Neural cell (in vitro differentiated cells): Measurements from ENCODE around the gene LDHAL6B. TPM values are rescaled to one million over a fixed set of nuclear protein-coding genes. Genes with fewer than 3 reads are reported as not detected.

Source experiments
- H2AFZ ChIP-seq: fragments of 200-600, 300-800 bp; sonication (generic), shearing (Covaris generic); 2 replicates; pipeline ENCODE4 v1.6.0; 2014; ENCODE audit warnings: low read depth, mild to moderate bottlenecking, antibody characterized with exemption, low read length, moderate library complexity
- H3F3A ChIP-seq: fragments of 200-600 bp; shearing (Covaris generic); 2 replicates; pipeline ENCODE4 v1.6.1; 2016; ENCODE audit warnings: mild to moderate bottlenecking, moderate library complexity, mixed read lengths, antibody characterized with exemption, low read length; ENCODE audit not compliant: insufficient read depth, poor library complexity, severe bottlenecking
- H3K27ac ChIP-seq: fragments of 200-600, 300-800 bp; sonication (generic), shearing (Covaris generic); 2 replicates; pipeline ENCODE4 v1.5.1; 2014; ENCODE audit warnings: mild to moderate bottlenecking, low read length, moderate library complexity
- H3K27me3 ChIP-seq: fragments of 300-800, 200-600 bp; sonication (generic), shearing (Covaris generic); 2 replicates; pipeline ENCODE4 v1.6.0; 2014; ENCODE audit warnings: mild to moderate bottlenecking, low read depth, low read length, moderate library complexity; ENCODE audit not compliant: insufficient read depth
- H3K36me3 ChIP-seq: fragments of 300-800, 200-600 bp; sonication (generic), shearing (Covaris generic); 2 replicates; pipeline ENCODE4 v1.5.1; 2014; ENCODE audit warnings: mild to moderate bottlenecking, antibody characterized with exemption, low read length, moderate library complexity; ENCODE audit not compliant: insufficient read depth
- H3K4me2 ChIP-seq: fragments of 300-800, 200-600 bp; sonication (generic), shearing (Covaris generic); 2 replicates; pipeline ENCODE4 v1.6.0; 2014; ENCODE audit warnings: mild to moderate bottlenecking, low read length
- H3K4me3 ChIP-seq: fragments of 300-800, 200-600 bp; sonication (generic), shearing (Covaris generic); 2 replicates; pipeline ENCODE4 v1.5.1; 2014; ENCODE audit warnings: mild to moderate bottlenecking, low read length, moderate library complexity
- H3K79me2 ChIP-seq: fragments of 200-600 bp; shearing (Covaris generic); replicated peaks from 2 replicates; pipeline ENCODE4 v1.6.0; 2014; ENCODE audit warnings: mild to moderate bottlenecking, low read length, moderate library complexity; ENCODE audit not compliant: insufficient read depth
- H3K9ac ChIP-seq: fragments of 300-800, 200-600 bp; sonication (generic), shearing (Covaris generic); 2 replicates; pipeline ENCODE4 v1.6.1; 2016; ENCODE audit warnings: mild to moderate bottlenecking, low read length, mixed read lengths
- H3K9me2 ChIP-seq: fragments of 200-600 bp; shearing (Covaris generic); 2 replicates; pipeline ENCODE4 v1.6.1; 2016; ENCODE audit warnings: mild to moderate bottlenecking, low read length, mixed read lengths; ENCODE audit not compliant: insufficient read depth
- H3K9me3 ChIP-seq: fragments of 200-600, 300-800 bp; sonication (generic), shearing (Covaris generic); 2 replicates; pipeline ENCODE4 v1.6.1; 2016; ENCODE audit warnings: mild to moderate bottlenecking, mixed run types, low read length, moderate library complexity, mixed read lengths
- H4K20me1 ChIP-seq: fragments of 200-600 bp; shearing (Covaris generic); 2 replicates; pipeline ENCODE4 v1.6.1; 2016; ENCODE audit warnings: mild to moderate bottlenecking, mixed run types; ENCODE audit not compliant: insufficient read depth
- CTCF ChIP-seq: fragments of 450-650 bp; IDR thresholded peaks from 2 replicates; pipeline ENCODE4 v1.5.1; 2014; ENCODE audit warnings: antibody characterized with exemption, mild to moderate bottlenecking, moderate library complexity; ENCODE audit not compliant: poor library complexity, severe bottlenecking
- EP300 ChIP-seq: fragments of 450-650 bp; conservative IDR thresholded peaks from 2 replicates; pipeline ENCODE4 v1.6.1; 2014; ENCODE audit warnings: antibody characterized with exemption, mild to moderate bottlenecking, moderate library complexity; ENCODE audit not compliant: poor library complexity, severe bottlenecking
- EZH2 ChIP-seq: fragments of 200-600, 300-800 bp; shearing (Covaris generic), sonication (generic); IDR thresholded peaks from 2 replicates; pipeline ENCODE4 v1.6.1; 2014; ENCODE audit warnings: antibody characterized with exemption, low read length, borderline replicate concordance, mild to moderate bottlenecking; ENCODE audit not compliant: insufficient read depth, poor library complexity, severe bottlenecking
- MXI1 ChIP-seq: fragments of 450-650 bp; conservative IDR thresholded peaks from 2 replicates; pipeline ENCODE4 v1.6.1; 2014; ENCODE audit warnings: antibody characterized with exemption, mild to moderate bottlenecking; ENCODE audit not compliant: poor library complexity, severe bottlenecking
- POLR2AphosphoS5 ChIP-seq: IDR thresholded peaks from 2 replicates; pipeline ENCODE4 v1.6.1; 2012
- RAD21 ChIP-seq: fragments of 450-650 bp; conservative IDR thresholded peaks from 2 replicates; pipeline ENCODE4 v1.6.1; 2014; ENCODE audit warnings: antibody characterized with exemption, mild to moderate bottlenecking, moderate library complexity
- REST ChIP-seq: IDR thresholded peaks from 2 replicates; pipeline ENCODE4 v1.6.1; 2012; ENCODE audit warnings: borderline replicate concordance
- SMC3 ChIP-seq: fragments of 450-650 bp; conservative IDR thresholded peaks from 2 replicates; pipeline ENCODE4 v1.6.1; 2014; ENCODE audit warnings: antibody characterized with exemption, mild to moderate bottlenecking, moderate library complexity; ENCODE audit not compliant: poor library complexity
- TAF1 ChIP-seq: IDR thresholded peaks from 2 replicates; pipeline ENCODE4 v1.6.1; 2012; ENCODE audit warnings: low read depth
- polyA plus RNA-seq: library from polyadenylated mRNA; depleted of rRNA; stranded (reverse); fragments of >200 nt; gene quantifications from 2 replicates; pipeline ENCODE4 v1.2.3, GENCODE V29; 2014

LDHAL6B gene
- polyA plus RNA-seq, 1 donor from 2014 or later: not detected

DNA sequence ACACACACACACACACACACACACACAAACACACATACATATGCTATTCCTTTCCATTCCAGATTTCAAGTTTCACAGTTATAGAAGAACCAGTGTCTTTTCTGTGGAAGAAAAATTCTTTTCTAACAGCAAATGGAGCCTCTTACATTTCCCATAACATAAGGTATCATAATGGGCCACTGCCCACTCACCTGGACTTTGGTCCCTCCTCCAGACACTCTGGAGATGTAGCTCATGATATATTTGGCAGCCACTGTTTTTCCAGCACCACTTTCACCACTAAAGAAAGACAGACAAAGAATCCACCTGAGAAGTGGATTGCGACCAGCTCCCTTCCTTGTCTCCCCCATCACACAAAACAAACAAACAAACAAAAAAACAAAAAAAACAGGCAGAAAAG is 29.8 kb downstream of the LDHAL6B start:
- H3K4me3 ChIP-seq: no peak overlapping the region

GRCh38 chr15:59237119-59237855 is 30.6 kb downstream of the LDHAL6B start:
- Histone ChIP-seq H4K20me1 (no peaks in the 10 kb centered on the region), H3K9me3 (no peaks in the 10 kb centered on the region), H3K79me2 (no peaks in the 10 kb centered on the region), H3K9me2 (no peaks in the 10 kb centered on the region), H3K4me3 (no peak overlapping the region), H3K4me2 (no peak overlapping the region), H3K27me3 (no peaks in the 10 kb centered on the region), H3K36me3 (no peaks in the 10 kb centered on the region), H3K27ac (no peak overlapping the region), H3F3A (no peaks in the 10 kb centered on the region), H2AFZ (no peak overlapping the region), H3K9ac (no peak overlapping the region)
- TF ChIP-seq TAF1 (no peak), MXI1 (no peak), REST (no peak), CTCF (no peak), SMC3 (no peak)

More for the DNA sequence above, 29.8 kb downstream of the LDHAL6B start:
- no peaks in the 10 kb centered on the region for H3K79me2 ChIP-seq
- no peak overlapping the region for H3K4me2 ChIP-seq
- no peaks in the 10 kb centered on the region for H3K9me2 ChIP-seq
- H4K20me1 ChIP-seq: no peaks in the 10 kb centered on the region
- H2AFZ ChIP-seq: no peak overlapping the region
- H3F3A ChIP-seq: no peaks in the 10 kb centered on the region
- H3K27ac ChIP-seq: no peak overlapping the region
- no peak for TF ChIP-seq TAF1
- TF ChIP-seq CTCF: no peak
- no peak for TF ChIP-seq EZH2
- TF ChIP-seq EP300: no peak
- TF ChIP-seq RAD21: no peak
- no peak for TF ChIP-seq MXI1
- TF ChIP-seq POLR2AphosphoS5: no peak
- TF ChIP-seq SMC3: no peak
- no peak for TF ChIP-seq REST
- no peaks in the 10 kb centered on the region for H3K36me3 ChIP-seq
- H3K9ac ChIP-seq: no peak overlapping the region
- H3K27me3 ChIP-seq: no peaks in the 10 kb centered on the region
- no peaks in the 10 kb centered on the region for H3K9me3 ChIP-seq
